B cell (primary cell): ENCODE data around the gene ECM2. TPM values are rescaled to one million over a fixed set of nuclear protein-coding genes. Genes with fewer than 3 reads are reported as not detected.

Source experiments
- ATAC-seq: fragments of 200-7000 bp; cut with Tn5 transposase; one replicate; pipeline ENCODE4 v1.10.0; 2021; ENCODE audit warnings: low read depth, mild to moderate bottlenecking, moderate number of reproducible peaks, moderate library complexity
- CTCF ChIA-PET: fragments of 350-600 bp; sonication (Branson Sonifier 250); formaldehyde crosslinking; loops from one replicate; lab custom pipeline; 2021; ENCODE audit warnings: antibody characterized with exemption, inconsistent platforms; lab: Charles Lee
- POLR2A ChIA-PET: fragments of 350-600 bp; sonication (Branson Sonifier 250); formaldehyde crosslinking; loops from one replicate; lab custom pipeline; 2021; ENCODE audit warnings: antibody characterized with exemption; lab: Charles Lee
- DNase-seq: peaks from one replicate; pipeline ENCODE4 v3.0.0; 2013
- H2AFZ ChIP-seq: 2 replicates; pipeline ENCODE4 v1.6.1; 2012; ENCODE audit warnings: mild to moderate bottlenecking, low read depth, low read length; ENCODE audit not compliant: insufficient read depth, poor library complexity, severe bottlenecking
- H3K27ac ChIP-seq, 2 donors: 1 replicate in 1 of 2; 2 replicates in 1 of 2; pipeline ENCODE4 v1.5.1; 2012 to 2013; ENCODE audit warnings: low read length in 2 of 2, mild to moderate bottlenecking in 2 of 2, moderate library complexity in 1 of 2
- H3K27me3 ChIP-seq, 4 experiments: fragments of 200-600 bp in 1 of 4; sonication (generic) in 1 of 4; replicated peaks in 1 of 4; 1 replicate in 2 of 4; 2 replicates in 2 of 4; pipeline versions ENCODE4 v1.6.1 to v1.7.0; 2013 to 2016; ENCODE audit warnings: low read length in 3 of 4, mild to moderate bottlenecking in 2 of 4, mixed read lengths in 1 of 4, moderate library complexity in 1 of 4; ENCODE audit not compliant: insufficient read depth in 4 of 4, control insufficient read depth in 3 of 4; ENCODE audit errors: control extremely low read depth in 1 of 4
- H3K36me3 ChIP-seq, 2 experiments: replicated peaks in 1 of 2; 1 replicate in 1 of 2; 2 replicates in 1 of 2; pipeline versions ENCODE4 v1.6.1 to v1.7.1; 2013; ENCODE audit warnings: low read length in 1 of 2; ENCODE audit not compliant: insufficient read depth in 2 of 2, control insufficient read depth in 1 of 2; ENCODE audit errors: control extremely low read depth in 1 of 2, extremely low read depth in 1 of 2
- H3K4me1 ChIP-seq, 2 donors: fragments of 200-600 bp in 1 of 2; sonication (generic) in 1 of 2; 1 replicate in 1 of 2; 2 replicates in 1 of 2; pipeline versions ENCODE4 v1.5.1 to v1.6.1; 2013 to 2017; ENCODE audit warnings: low read length in 2 of 2; ENCODE audit not compliant: control insufficient read depth in 2 of 2, insufficient read depth in 2 of 2
- H3K4me2 ChIP-seq: replicated peaks from 2 replicates; pipeline ENCODE3; 2012; ENCODE audit warnings: mild to moderate bottlenecking, low read depth, low read length; ENCODE audit not compliant: poor library complexity, severe bottlenecking
- H3K4me3 ChIP-seq, 5 experiments: fragments of 200-600 bp in 1 of 5; sonication (generic) in 1 of 5; 1 replicate in 3 of 5; 2 replicates in 2 of 5; pipeline versions ENCODE4 v1.5.1 to v1.7.0; 2011 to 2016; ENCODE audit warnings: low read length in 4 of 5, mild to moderate bottlenecking in 4 of 5, low read depth in 2 of 5, control low read depth in 1 of 5, moderate library complexity in 1 of 5; ENCODE audit not compliant: insufficient read depth in 1 of 5; ENCODE audit errors: control extremely low read depth in 1 of 5, extremely low read depth in 1 of 5
- H3K79me2 ChIP-seq: fragments of 200-600 bp; sonication (generic); one replicate; pipeline ENCODE4 v1.6.0; 2016; ENCODE audit warnings: low read length; ENCODE audit not compliant: control insufficient read depth, insufficient read depth
- H3K9ac ChIP-seq: fragments of 200-600 bp; sonication (generic); 2 replicates; pipeline ENCODE4 v1.6.1; 2017; ENCODE audit warnings: mild to moderate bottlenecking, low read length, moderate library complexity
- H3K9me3 ChIP-seq, 3 donors: one replicate each; pipeline versions ENCODE4 v1.6.1 to v1.7.1; 2013; ENCODE audit warnings: low read length in 2 of 3; ENCODE audit not compliant: control insufficient read depth in 2 of 3, insufficient read depth in 1 of 3; ENCODE audit errors: control extremely low read depth in 1 of 3
- H4K20me1 ChIP-seq: 2 replicates; pipeline ENCODE4 v1.6.0; 2012; ENCODE audit warnings: mild to moderate bottlenecking, low read length; ENCODE audit not compliant: insufficient read depth, control insufficient read depth, poor library complexity, severe bottlenecking
- H3K27ac Mint-ChIP-seq: one replicate; pipeline ENCODE4 v1.8.0; 2021; ENCODE audit warnings: mixed read lengths
- H3K27me3 Mint-ChIP-seq: one replicate; pipeline ENCODE4 v1.8.0; 2021; ENCODE audit warnings: mixed read lengths
- H3K4me1 Mint-ChIP-seq: one replicate; pipeline ENCODE4 v1.8.0; 2021; ENCODE audit warnings: mixed read lengths
- H3K4me3 Mint-ChIP-seq: one replicate; pipeline ENCODE4 v1.8.0; 2021; ENCODE audit warnings: mixed read lengths
- H3K9me3 Mint-ChIP-seq: one replicate; pipeline ENCODE4 v1.8.0; 2022; ENCODE audit warnings: mixed read lengths; ENCODE audit not compliant: insufficient read depth
- CTCF ChIP-seq: fragments of 200-600 bp; IDR thresholded peaks from one replicate; pipeline ENCODE4 v1.8.0; 2022; ENCODE audit warnings: antibody characterized with exemption, mild to moderate bottlenecking
- EZH2 ChIP-seq: IDR thresholded peaks from 2 replicates; pipeline ENCODE4 v1.6.1; 2012; ENCODE audit warnings: borderline replicate concordance, low read depth, mild to moderate bottlenecking, moderate library complexity, low read length; ENCODE audit not compliant: insufficient read depth, poor library complexity, severe bottlenecking
- WGBS: methylation state at CpG from one replicate; pipeline ENCODE4 v1.1.5; 2013; ENCODE audit warnings: missing lambda C conversion rate; ENCODE audit not compliant: insufficient coverage; 5-methylcytosine and 5-hydroxymethylcytosine counted together
- intact Hi-C: fragments of 100-400 bp; cut with micrococcal nuclease; formaldehyde crosslinking; loops from one replicate; pipeline ENCODE4 v1.10.0; 2022
- polyA plus RNA-seq: library from polyadenylated mRNA; depleted of rRNA; stranded (reverse); fragments of >200 nt; gene quantifications from 2 replicates; pipeline ENCODE4 v1.2.3, GENCODE V29; 2012
- total RNA-seq, 2 donors: library from RNA; stranded (reverse); fragments of 120-200 nt in 1 of 2; gene quantifications; 1 replicate in 1 of 2; 2 replicates in 1 of 2; pipeline versions ENCODE4 v1.2.3 to v1.2.4, GENCODE V29; 2013 to 2022

The ECM2 gene
- total and polyA plus RNA-seq, 2 donors (not counting 1 experiment from before 2014, with no cell fraction given): not detected

DNA sequence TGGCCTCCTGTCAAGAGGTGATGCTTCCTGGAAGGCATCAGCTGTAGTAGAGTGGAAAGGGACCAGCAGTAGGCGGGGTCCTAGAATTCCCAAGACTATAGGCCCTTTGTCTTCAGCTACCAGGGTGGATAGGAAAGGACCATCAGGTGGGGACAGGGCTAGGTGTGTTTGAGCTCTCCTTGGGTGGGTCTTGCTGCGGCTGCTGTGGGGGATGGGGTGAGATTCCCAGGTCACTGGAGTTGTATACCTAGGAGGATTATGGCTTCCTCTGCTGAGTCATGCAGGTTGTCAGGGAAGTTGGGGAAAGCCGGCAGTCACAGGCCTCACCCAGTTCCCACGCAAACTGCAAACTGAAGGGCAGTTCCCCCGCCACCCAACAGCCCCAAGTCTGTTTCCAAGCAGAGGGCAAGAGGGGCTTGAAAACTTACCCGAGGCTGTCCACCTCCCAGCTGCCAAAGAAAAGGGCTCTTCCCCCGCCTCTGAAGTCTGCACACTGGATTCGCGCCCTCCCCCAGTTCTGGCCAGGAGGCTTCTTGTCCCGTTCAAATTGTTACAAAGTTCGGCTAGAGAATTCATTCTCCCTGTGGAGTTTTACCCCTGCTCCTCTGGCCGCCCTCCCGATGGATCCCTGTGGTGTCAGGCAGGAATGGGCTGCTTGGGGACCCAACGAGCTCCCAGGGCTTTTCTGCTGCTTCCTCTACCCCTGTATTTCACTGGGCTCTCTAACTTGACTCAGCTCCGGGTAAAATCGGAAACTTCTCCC lies 23.0 kb upstream of the ECM2 start:
- TF ChIP-seq EZH2 (no peak), CTCF (no peak)
- H3K27ac ChIP-seq: no peak overlapping the region
- no peaks in the 10 kb centered on the region for H3K9me3 ChIP-seq
- no peak overlapping the region for H3K4me2 ChIP-seq
- Mint-ChIP-seq H3K27ac (no peak overlapping the region), H3K4me1 (no peaks in the 10 kb centered on the region), H3K4me3 (no peak overlapping the region), H3K9me3 (no peaks in the 10 kb centered on the region), H3K27me3 (no peaks in the 10 kb centered on the region)
- no peaks in the 10 kb centered on the region for H3K36me3 ChIP-seq
- CTCF ChIA-PET: no interaction called here
- POLR2A ChIA-PET: no interaction called here
- ATAC-seq: no peak
- no peak for DNase-seq
- H3K4me1 ChIP-seq: no peaks in the 10 kb centered on the region
- intact Hi-C loops: no loop called here
- H3K4me3 ChIP-seq: no peak overlapping the region
- WGBS: 98% methylated on average over 13 of the region's 16 CpGs
- no peaks in the 10 kb centered on the region for H3K27me3 ChIP-seq
- H3K9ac ChIP-seq: no peak overlapping the region
- H4K20me1 ChIP-seq: no peaks in the 10 kb centered on the region
- no peaks in the 10 kb centered on the region for H3K79me2 ChIP-seq
- no peak overlapping the region for H2AFZ ChIP-seq

- POLR2A ChIA-PET: no interaction called here
- H3K27me3 Mint-ChIP-seq: no peaks in the 10 kb centered on the region
- intact Hi-C loops: no loop called here
These were observed 15.0 kb upstream of the ECM2 start for GRCh38 chr9:92550765-92551164.

More at GRCh38 chr9:92550765-92551164, 15.0 kb upstream of the ECM2 start:
- no peaks in the 10 kb centered on the region for H3K36me3 ChIP-seq
- H3K4me1 Mint-ChIP-seq: no peaks in the 10 kb centered on the region
- H3K9me3 Mint-ChIP-seq: no peaks in the 10 kb centered on the region
- TF ChIP-seq CTCF: no peak
- no peak for TF ChIP-seq EZH2
- no peak overlapping the region for H2AFZ ChIP-seq
- H4K20me1 ChIP-seq: no peaks in the 10 kb centered on the region
- H3K79me2 ChIP-seq: no peaks in the 10 kb centered on the region
- ATAC-seq: no peak
- H3K27me3 ChIP-seq: no peaks in the 10 kb centered on the region
- CTCF ChIA-PET: interaction anchor here (0.8 kb wide), 1 partner anchor 1047 kb away, joined by 4 read pairs; no protein-coding TSS in a partner anchor
- no peak overlapping the region for H3K4me3 Mint-ChIP-seq
- DNase-seq: no peak
- H3K9me3 ChIP-seq: peaks cover 0 to 2% (median 0%) of the 10 kb centered on the region in 3 donors
- no peak overlapping the region for H3K4me3 ChIP-seq
- H3K4me2 ChIP-seq: no peak overlapping the region
- H3K9ac ChIP-seq: no peak overlapping the region
- WGBS: 100% methylated on average over 1 of the region's 2 CpGs
- H3K27ac Mint-ChIP-seq: no peak overlapping the region
- H3K27ac ChIP-seq: no peak overlapping the region
- no peaks in the 10 kb centered on the region for H3K4me1 ChIP-seq
